Peyer's patch (tissue), 4 donors: ENCODE results near the gene HCRTR2.

Experiments
- POLR2A ChIP-seq, 2 donors: fragments of 450-650 bp; IDR thresholded peaks; one replicate each; pipeline ENCODE4 v1.5.1; 2017; ENCODE audit warnings: antibody characterized with exemption in 2 of 2, mild to moderate bottlenecking in 2 of 2, moderate library complexity in 2 of 2
- TF ChIP-seq, protein P1 (sequence below), 6 experiments: fragments of 450-650 bp in 4 of 6; fragments of 200-600 bp in 2 of 6; sonication (generic) in 1 of 6; IDR thresholded peaks; one replicate each; pipeline ENCODE4 v1.5.1; 2017 to 2019; ENCODE audit warnings: antibody characterized with exemption in 6 of 6, mild to moderate bottlenecking in 3 of 6, moderate library complexity in 1 of 6

DNA sequence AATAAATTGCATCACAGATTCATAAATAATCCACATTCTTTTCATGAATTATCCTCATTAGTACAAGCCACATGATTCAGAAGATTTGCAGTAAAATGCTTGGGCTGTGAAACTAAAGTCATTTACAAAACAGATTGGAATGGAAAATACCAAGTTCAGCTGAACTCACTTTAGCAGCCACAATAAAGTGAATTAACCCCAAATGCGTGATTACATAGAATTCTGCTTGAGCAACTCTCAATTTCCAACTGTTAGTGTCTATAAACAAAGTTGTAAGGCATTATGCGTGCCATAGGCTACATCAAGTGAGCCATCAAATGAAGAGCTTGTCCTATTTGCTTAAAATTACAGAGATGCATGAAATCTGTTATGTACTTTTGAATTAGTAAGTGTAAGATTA, 92.6 kb downstream of the HCRTR2 start:
- TF ChIP-seq, protein P1, sequence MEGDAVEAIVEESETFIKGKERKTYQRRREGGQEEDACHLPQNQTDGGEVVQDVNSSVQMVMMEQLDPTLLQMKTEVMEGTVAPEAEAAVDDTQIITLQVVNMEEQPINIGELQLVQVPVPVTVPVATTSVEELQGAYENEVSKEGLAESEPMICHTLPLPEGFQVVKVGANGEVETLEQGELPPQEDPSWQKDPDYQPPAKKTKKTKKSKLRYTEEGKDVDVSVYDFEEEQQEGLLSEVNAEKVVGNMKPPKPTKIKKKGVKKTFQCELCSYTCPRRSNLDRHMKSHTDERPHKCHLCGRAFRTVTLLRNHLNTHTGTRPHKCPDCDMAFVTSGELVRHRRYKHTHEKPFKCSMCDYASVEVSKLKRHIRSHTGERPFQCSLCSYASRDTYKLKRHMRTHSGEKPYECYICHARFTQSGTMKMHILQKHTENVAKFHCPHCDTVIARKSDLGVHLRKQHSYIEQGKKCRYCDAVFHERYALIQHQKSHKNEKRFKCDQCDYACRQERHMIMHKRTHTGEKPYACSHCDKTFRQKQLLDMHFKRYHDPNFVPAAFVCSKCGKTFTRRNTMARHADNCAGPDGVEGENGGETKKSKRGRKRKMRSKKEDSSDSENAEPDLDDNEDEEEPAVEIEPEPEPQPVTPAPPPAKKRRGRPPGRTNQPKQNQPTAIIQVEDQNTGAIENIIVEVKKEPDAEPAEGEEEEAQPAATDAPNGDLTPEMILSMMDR (IDR thresholded peaks at IDR 0.05), result no peak
- no peak for TF ChIP-seq POLR2A (IDR thresholded peaks at IDR 0.05)
